Measurements from ENCODE around the gene CLEC2D. TPM values are rescaled to one million over a fixed set of nuclear protein-coding genes. Genes with fewer than 3 reads are reported as not detected.

Gene CLEC2D
- total RNA-seq, 6 donors from 2014 or later: 7.0 to 34.8 (median 12.2) TPM

- Histone ChIP-seq H3K4me1 (peaks cover 0 to 7% (median 2%) of the 10 kb centered on the region in 4 donors), H3K4me3 (no peak overlapping the region), H3K27me3 (no peaks in the 10 kb centered on the region), H3K27ac (no peak overlapping the region), H3K9me3 (no peaks in the 10 kb centered on the region), H3K36me3 (no peaks in the 10 kb centered on the region)
- no peak for ATAC-seq (ENCODE audit: low FRiP score in 2 of 2)
- no peak for DNase-seq
- TF ChIP-seq POLR2AphosphoS5 (IDR thresholded peaks at IDR 0.05) (no peak), CTCF (IDR thresholded peaks at IDR 0.05) (no peak), POLR2A (IDR thresholded peaks at IDR 0.05) (no peak), EP300 (IDR thresholded peaks at IDR 0.05) (no peak)
- 42 to 80% methylated on average over 1 of the region's 1 CpG for WGBS, 2 donors
Measured at GRCh38 chr12:9719790-9720189, 50.3 kb downstream of the CLEC2D start.

GRCh38 chr12:9721394-9722092, 52.0 kb downstream of the CLEC2D start:
- no peak overlapping the region for H3K4me3 ChIP-seq
- DNase-seq (no peak), ATAC-seq (ENCODE audit: low FRiP score in 2 of 2) (no peak)
- 53 to 58% methylated on average over 5 of the region's 5 CpGs for WGBS, 2 donors
- peaks cover 0 to 7% (median 2%) of the 10 kb centered on the region in 4 donors for H3K4me1 ChIP-seq
- no peaks in the 10 kb centered on the region for H3K27me3 ChIP-seq
- no peak overlapping the region for H3K27ac ChIP-seq
- no peaks in the 10 kb centered on the region for H3K9me3 ChIP-seq
- TF ChIP-seq CTCF (IDR thresholded peaks at IDR 0.05) (no peak), POLR2AphosphoS5 (IDR thresholded peaks at IDR 0.05) (no peak), EP300 (IDR thresholded peaks at IDR 0.05) (no peak), POLR2A (IDR thresholded peaks at IDR 0.05) (no peak)
- H3K36me3 ChIP-seq: no peaks in the 10 kb centered on the region

- Histone ChIP-seq H3K4me3 (no peak overlapping the region), H3K27ac (no peak overlapping the region), H3K9me3 (no peaks in the 10 kb centered on the region), H3K4me1 (peaks cover 0 to 7% (median 2%) of the 10 kb centered on the region in 4 donors), H3K36me3 (no peaks in the 10 kb centered on the region), H3K27me3 (no peaks in the 10 kb centered on the region)
- no peak for ATAC-seq (ENCODE audit: low FRiP score in 2 of 2)
- WGBS, 2 donors: 91 to 96% methylated on average over 1 of the region's 1 CpG
- TF ChIP-seq CTCF (IDR thresholded peaks at IDR 0.05): no peak
- no peak for TF ChIP-seq EP300 (IDR thresholded peaks at IDR 0.05)
- TF ChIP-seq POLR2AphosphoS5 (IDR thresholded peaks at IDR 0.05): no peak
- TF ChIP-seq POLR2A (IDR thresholded peaks at IDR 0.05): no peak
- no peak for DNase-seq
Measured at GRCh38 chr12:9724023-9724422, 54.5 kb downstream of the CLEC2D start.

- no peaks in the 10 kb centered on the region for H3K9me3 ChIP-seq
- H3K4me3 ChIP-seq: no peak overlapping the region
- H3K27ac ChIP-seq: no peak overlapping the region
- no peaks in the 10 kb centered on the region for H3K27me3 ChIP-seq
- no peaks in the 10 kb centered on the region for H3K36me3 ChIP-seq
- TF ChIP-seq POLR2A (IDR thresholded peaks at IDR 0.05) (no peak), CTCF (IDR thresholded peaks at IDR 0.05) (no peak), POLR2AphosphoS5 (IDR thresholded peaks at IDR 0.05) (no peak), EP300 (IDR thresholded peaks at IDR 0.05) (no peak)
- ATAC-seq (ENCODE audit: low FRiP score in 2 of 2): no peak
- H3K4me1 ChIP-seq: peaks cover 0 to 7% (median 2%) of the 10 kb centered on the region in 4 donors
- WGBS, 2 donors: 68 to 85% methylated on average over 2 of the region's 2 CpGs
- no peak for DNase-seq
Measured at GRCh38 chr12:9725213-9725870, 55.8 kb downstream of the CLEC2D start.
